Stimulated activated CD8-positive, alpha-beta memory T cell treated with anti-CD3 and anti-CD28 coated beads, Interleukin-12 subunit alpha, Interleukin-12 subunit beta, amount 100 ng/mL, for 24 hours (primary cell): Measurements from ENCODE around the gene ANKRD27.
"Not testable (repeated sequence)": the region's sequence is repeated elsewhere in the genome, so short reads cannot be mapped to it uniquely, and the experiment has no call there.

ENCODE experiments used
- DNase-seq: peaks from one replicate; pipeline ENCODE4 v3.0.0-alpha.2; 2020; ENCODE audit errors: extremely low read depth

The ANKRD27 gene

DNA sequence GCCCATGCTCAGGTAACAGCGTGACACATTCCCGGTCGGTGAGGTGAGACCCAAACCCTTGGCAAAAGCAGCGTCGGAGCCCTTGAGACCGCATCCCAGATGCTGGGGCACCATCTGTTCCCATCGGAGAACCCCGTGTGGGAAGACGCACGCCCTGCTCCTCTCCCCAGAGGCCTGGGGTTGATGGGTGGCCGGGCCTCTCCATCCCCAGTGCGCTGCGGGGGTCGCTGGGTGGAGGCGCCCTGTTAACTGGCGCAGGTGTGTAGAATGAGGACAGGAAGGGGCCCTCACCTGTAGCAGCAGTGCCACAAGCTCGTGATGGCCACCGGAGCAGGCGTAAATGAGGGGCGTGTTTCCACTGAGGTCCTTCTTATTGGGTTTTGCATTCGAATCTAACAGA lies 69.4 kb downstream of the ANKRD27 start:
- no peak for DNase-seq

DNA sequence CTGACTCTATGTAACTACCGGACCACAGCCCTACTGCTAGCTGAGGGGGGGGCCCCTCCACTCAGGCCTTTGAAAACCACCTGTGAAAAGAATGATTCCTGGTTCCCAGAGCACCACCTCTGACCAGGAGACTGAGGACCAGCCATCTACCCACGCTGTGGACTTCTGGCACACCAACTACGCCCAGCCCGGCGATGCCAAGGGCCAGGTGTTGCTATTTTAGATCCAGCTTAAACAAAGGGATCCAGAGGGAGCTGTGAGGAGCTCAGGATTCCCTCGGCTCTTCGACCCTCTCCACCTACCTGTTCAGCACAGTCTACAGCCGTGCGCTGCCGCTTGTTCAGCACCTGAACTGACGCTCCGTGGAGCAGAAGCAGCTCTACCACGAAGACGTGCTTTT lies 71.0 kb downstream of the ANKRD27 start:
- no peak for DNase-seq

DNA sequence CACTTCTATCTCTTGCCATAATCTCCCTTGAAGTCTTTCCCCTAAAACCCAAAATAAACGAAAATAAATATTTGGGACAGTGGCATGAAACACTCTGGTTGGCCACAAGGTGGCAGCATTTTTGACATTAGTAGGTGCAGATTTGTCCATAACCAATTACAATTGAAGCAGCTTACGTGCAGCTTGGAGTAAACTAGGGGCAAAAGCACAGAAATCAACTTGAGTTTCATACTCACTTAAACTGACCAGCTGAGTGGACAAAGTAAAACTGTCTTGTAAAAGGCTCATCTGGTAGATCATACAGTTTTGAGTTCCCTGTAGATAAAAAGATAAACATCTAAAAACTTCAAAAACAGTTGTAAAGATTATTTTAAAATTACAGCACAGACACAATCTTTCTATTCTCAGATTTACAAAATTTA lies 75.2 kb downstream of the ANKRD27 start:
- no peak for DNase-seq

DNA sequence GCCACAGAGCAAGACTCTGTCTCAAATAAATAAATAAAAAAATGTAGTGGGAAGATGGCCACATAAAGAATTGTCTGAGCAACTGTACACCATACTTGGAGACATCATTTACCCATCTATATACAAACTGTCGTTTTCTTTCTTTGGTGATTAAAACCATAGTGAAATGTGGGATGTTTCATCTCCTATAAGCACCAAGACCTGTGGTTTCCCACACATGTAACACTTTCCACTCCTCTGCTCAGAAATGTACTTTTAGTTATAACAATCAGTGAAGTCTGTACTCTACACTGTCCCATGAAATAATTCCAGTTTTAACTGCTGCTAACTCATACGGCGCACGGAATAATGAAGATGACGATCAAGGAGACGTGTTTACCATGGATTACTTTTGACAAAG lies 75.7 kb downstream of the ANKRD27 start:
- DNase-seq: no peak

DNA sequence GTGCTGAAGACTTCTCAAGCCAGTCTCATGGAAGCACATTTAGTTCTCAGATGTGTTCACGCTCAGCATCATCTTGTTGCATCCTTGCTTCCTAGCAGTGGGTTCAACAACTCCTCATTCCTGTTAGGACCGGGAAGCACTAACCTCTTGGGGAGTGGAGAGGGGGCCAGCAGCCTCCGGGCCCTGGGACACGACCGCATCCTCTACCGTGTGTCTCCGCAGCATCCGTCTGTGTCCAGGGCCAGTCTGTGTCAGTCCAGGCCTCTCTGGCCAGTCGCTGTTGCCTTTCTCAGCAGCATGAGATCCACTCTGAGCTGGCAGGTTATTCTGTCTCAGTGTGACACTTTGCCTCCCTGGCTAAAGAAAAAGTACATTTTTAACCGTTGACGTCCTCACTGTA lies 77.0 kb downstream of the ANKRD27 start:
- DNase-seq: no peak

DNA sequence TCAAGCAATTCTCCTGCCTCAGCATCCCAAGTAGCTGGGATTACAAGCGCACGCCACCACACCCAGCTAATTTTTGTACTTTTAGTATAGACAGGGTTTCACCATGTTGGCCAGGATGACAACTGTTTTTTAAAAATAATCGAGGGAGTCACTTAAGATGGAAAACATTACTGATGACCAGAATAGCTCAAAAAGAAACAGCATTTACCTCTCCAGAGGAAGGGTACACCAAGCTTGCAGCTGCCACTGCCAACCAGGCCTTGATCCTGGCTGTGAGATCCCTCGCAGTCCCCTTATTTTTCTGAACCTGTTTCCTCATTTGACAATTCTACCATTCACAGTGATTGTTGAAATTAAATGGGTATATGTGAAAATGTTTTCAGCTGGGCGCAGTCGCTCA lies 79.5 kb downstream of the ANKRD27 start:
- no peak for DNase-seq

DNA sequence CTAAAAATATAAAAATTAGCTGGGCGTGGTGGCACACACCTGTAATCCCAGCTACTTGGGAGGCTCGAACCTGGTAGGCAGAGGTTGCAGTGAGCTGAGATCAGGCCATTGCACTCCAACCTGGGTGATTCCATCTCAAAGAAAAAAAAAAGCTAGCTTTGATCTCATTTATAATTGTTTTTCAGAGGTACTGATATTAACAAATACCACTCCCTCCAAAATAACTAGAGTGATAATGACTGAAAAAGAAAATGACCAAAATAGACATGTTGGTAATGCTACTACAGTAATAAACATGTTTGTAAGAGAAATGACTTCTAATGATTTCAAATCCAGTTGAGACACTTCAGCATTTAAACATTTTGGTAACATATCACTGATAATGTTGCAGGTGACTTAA lies 81.0 kb downstream of the ANKRD27 start:
- DNase-seq: no peak

DNA sequence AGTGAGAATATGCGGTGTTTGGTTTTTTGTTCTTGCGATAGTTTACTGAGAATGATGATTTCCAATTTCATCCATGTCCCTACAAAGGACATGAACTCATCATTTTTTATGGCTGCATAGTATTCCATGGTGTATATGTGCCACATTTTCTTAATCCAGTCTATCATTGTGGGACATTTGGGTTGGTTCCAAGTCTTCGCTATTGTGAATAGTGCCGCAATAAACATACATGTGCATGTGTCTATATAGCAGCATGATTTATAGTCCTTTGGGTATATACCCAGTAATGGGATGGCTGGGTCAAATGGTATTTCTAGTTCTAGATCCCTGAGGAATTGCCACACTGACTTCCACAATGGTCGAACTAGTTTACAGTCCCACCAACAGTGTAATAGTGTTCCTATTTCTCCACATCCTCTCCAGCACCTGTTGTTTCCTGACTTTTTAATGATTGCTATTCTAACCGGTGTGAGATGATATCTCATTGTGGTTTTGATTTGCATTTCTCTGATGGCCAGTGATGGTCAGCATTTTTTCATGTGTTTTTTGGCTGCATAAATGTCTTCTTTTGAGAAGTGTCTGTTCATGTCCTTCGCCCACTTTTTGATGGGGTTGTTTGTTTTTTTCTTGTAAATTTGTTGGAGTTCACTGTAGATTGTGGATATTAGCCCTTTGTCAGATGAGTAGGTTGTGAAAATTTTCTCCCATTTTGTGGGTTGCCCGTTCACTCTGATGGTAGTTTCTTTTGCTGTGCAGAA lies 87.1 kb downstream of the ANKRD27 start:
- DNase-seq: not testable (repeated sequence)

DNA sequence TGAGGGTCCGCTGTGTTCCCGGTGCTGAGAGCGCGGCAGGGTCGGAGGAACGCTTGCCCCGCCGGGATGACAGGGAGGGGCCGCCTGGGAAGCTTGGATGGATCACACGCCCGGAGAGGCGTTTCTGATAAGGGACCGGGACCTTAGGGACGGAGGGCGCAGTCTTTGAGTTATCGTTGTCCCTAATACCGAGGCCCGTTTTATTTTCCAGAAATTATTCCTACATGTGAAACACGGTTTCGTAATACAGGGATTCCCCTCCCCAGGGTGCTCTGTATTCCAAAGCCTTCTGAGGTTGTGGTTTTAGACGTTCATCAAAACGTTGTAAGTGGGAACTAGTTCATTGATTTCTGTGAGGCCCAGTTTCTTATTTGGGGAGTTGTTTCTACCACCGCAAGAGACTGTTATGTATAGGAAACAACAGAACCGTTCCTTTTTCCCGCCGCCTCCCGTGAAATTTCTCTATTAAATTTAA lies 93.2 kb downstream of the ANKRD27 start:
- no peak for DNase-seq

DNA sequence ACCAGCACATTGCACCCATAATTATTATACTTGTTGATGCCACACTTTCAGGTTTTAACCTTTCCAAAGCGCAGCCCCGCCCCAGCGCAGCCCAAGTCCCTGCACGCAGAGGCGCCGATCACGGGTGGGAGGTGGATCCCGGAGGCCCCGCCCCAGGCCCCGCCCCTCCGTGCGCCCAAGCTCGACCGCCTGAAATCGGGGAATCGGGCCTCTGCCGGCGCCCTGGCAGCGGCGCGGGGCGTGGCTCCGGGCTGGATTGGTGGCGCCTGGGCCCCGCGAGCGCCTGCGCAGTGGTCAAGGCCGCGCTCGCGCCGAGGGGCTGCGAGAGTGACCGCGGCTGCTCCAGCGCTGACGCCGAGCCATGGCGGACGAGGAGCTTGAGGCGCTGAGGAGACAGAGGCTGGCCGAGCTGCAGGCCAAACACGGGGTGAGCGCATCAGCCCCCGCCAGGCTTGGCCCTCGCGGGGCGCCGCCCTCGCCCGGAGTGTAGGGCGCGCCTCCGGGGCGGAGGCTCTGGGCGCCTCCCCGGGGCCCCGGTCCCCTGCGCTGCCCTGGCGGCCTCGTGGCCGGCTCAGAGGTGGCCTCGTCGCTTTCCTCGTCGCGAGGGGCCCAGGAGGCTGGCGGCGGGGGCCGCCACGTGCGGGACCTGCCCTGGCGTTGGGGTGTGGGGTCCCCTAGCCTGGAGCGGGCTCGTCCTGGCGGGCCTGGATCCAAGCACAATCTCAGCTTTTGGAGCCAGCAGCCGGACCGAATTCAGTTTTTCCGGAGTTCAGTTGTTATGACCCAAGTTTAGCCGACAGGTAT lies 93.9 kb downstream of the ANKRD27 start, which contains the start of gene PDCD5:
Gene PDCD5, plus strand, starts transcription at position 290 of the 804 bp plus-strand sequence. Its CDS starts 72 bp downstream, at position 362.
- DNase-seq: peak; percentile 91

DNA sequence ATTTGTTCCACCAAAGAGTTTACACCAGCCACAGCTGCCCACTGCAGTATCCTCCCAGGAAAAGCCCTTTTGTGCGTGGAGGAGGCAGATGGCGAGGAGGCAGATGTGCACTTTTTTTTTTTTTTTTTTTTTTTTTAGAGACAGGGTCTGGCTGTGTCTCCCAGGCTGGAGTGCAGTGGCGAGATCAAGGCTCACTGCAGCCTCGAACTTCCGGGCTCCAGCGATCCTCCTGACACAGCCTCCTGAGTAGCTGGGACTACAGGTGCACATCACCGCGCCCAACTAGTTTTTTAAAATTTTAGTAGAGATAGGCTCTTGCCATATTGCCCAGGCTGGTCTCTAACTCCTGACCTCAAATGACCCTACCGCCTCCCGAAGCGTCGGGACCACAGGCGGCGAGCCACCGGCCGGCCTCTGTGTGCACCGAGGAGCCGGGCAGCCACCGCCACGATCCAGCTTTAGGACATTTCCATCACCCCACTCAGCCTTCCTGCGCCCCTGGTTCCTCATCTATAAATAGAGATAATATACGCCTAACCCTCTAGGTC lies 94.6 kb downstream of the ANKRD27 start:
- no peak for DNase-seq

DNA sequence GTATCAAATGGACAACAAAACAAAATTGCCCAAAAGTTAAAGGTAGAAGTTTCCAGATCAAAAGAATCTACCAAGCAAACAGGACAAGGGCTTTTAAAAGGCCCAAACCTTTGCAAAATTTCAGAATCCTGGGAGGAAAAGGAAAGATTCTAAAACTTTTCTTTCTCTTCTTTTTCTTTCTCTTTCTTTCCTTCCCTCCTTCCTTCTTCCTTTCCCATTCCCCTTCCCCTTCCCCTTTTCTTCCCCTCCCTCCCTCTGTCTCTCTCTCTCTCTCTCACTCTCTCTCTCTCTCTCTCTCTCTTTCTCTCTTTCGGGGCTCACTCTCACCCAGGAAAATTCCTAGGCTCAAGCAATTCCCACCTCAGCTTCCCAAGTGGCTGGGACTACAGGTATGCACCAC lies 98.2 kb downstream of the ANKRD27 start:
- DNase-seq: no peak

DNA sequence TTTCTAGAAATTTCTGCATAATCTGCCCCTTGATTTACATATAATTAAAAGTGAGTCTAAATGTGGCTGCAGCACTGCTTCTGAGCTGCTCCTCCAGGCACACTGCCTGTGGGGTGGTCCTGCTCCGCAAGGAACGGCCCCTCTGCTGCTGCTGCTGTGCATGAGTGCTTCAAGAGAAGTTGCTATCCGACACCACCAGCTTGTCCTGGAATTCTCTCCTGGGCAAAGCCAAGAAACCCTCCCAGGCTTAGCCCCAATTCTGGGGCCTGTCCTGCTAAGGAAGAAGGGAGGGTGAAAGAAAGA lies 101.5 kb downstream of the ANKRD27 start:
- DNase-seq: no peak

DNA sequence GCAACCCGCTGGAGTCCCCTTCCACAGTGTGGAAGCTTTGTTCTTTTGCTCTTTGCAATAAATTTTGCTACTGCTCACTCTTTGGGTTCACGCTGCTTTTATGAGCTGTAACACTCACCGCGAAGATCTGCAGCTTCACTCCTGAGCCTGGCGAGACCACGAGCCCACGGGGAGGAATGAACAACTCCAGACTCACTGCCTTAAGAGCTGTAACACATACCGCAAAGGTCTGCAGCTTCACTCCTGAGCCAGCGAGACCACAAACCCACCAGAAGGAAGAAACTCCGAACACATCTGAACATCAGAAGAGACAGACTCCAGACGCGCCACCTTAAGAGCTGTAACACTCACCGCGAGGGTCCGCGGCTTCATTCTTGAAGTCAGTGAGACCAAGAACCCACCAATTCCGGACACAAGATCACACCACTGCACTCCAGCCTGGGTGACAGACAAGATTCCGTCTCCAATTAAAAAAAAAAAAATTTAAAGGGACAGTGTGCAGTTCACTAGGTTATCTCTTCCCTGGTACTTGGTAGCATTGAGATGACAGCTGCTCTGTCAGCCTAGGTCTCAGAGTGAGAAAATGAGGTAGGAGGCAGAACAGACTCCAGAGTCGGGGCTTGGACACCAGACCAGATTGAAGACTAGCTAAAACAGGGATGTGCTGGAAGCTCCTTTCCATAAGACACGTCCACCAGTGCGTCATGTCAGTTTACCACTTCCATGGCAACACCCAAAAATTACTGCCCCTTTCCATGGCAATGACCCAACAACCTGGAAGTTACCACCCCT lies 102.1 kb downstream of the ANKRD27 start:
- not testable (repeated sequence) for DNase-seq

DNA sequence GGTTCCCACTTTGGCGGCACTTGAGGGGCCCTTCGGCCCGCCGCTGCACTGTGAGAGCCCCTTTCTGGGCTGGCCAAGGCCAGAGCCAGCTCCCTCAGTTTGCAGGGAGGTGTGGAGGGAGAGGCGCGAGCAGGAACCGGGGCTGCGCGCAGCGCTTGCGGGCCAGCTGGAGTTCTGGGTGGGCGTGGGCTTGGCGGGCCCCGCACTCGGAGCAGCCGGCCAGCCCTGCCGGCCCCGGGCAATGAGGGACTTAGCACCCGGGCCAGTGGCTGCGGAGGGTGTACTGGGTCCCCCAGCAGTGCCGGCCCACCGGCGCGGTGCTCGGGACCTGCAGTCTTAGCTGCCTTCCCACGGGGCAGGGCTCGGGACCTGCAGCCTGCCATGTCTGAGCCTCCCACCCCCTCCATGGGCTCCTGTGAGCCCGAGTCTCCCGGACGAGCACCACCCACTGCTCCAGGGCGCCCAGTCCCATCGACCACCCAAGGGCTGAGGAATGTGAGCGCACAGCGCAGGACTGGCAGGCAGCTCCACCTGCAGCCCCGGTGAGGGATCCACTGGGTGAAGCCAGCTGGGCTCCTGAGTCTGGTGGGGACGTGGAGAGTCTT lies 103.4 kb downstream of the ANKRD27 start:
- not testable (repeated sequence) for DNase-seq

DNA sequence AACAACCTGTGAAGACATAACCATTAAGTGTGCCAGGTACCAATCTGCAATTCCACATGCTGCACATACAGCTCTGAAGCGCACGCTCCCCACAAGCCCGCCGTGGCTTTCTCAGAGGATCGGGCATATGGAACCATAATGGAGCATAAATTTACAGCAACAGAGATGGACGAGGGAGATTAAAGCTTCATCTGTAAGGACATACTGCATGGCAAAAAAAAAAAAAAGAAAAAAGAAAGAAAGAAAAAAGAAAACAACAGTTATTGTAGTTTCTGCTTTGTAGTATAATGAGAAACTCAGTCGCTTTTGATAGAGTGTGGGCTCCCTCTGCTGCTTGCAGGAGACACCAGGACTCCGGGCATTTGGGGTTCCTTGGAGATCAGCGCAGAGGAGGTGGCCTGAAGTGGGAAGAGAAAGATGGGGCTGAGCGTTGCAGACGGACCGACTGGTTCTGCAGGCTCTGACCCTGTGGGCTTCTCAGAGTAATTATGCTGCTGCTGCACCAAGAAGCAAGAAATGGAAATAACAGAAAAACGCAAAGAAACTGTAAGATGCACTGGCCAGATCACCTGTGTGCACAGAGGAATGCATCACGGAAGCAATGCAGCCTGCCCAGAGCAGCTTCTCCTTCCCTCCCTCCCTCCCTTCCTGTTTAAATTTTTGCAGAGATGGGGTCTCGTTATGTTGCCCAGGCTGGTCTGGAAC lies 104.7 kb downstream of the ANKRD27 start:
- no peak for DNase-seq

DNA sequence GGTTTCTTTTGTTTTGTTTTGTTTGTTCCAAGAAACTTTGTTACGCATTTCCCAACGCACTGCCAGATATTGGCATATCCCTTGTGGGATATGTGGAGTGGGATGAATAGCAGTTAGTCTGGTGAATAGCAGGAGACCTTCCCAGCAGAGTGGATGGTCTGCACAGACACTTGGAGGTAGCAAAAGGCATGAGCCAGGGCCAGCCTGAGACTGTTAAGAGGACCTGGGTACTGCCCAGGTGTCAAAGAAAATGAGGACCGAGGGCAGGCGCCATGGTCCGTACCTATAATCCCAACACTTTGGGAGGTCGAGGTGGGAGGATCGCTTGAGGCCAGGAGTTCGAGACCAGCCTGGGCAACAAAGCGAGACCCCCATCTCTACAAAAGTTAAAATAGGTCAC lies 107.5 kb downstream of the ANKRD27 start:
- DNase-seq: no peak

DNA sequence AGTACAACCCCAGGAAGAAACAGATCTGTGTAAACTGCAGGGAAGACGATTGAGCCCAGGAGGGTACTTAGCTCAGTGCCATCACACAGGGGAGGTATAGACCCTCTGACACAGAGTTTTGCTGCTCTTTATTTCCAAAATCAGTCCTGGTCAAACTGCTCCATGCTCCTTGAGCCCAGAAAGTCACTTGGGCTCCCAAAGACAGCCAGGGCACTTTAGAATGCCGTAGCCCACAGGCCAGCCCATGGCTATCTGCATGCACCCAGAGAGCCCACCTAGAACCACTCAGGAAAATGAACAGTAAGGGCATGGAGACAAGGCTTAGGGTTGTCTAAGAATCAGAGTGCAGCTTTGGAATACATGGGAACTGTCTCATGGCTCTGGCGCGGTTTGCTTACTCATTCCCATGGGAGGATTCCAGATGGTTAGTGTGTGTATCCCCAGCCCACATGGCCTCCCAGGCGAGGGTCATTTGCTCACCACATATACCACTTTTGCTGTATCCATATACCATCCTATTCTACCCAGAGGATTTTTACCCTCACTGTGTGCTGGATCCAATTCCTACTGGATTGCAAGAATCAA lies 108.6 kb downstream of the ANKRD27 start:
- DNase-seq: no peak

DNA sequence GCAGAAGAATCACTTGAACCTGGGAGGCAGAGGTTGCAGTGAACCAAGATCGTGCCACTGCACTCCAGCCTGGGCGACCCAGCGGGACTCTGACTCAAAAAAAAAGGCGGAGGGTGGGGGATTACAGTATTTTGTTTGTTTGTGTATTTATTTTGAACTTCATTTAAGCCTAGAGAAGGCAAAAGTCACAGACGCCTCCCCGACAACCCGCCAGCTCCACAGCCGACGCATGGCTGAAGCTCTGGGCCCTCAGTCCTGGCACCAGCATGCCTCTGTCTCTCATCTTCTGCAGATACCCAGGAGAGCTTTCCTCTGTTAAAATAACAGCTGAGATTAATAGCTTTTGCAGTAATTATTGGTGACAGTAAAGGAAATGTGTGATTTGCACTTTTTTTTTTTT lies 111.2 kb downstream of the ANKRD27 start:
- DNase-seq: no peak

DNA sequence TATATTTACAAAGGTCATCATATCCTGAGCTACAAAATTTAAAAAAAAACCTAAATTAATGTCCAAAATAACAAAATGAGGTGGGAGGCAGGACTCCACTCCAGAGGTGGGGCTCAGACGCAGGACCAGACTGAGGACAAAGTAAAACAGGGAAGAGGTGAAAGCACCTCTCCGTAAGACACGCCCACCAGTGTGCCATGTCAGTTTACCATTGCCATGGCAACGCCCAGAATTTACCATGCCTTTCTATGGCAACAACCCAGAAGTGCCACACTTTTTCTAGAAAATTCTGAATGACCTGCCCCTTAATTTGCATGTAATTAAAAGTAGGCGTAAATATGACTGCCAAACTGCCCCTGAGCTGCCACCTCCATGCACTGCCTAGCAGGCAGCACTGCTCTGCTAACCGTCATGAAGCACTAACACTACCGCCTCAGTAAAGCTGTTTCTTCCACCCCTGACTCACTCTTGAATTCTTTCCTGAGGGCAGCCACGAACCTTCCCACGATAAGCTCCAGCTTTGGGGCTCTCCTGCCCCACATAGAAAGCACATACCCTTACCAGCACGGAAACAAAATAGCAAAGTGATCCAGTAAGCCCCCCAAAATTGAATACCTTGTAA lies 116.3 kb downstream of the ANKRD27 start:
- DNase-seq: no peak
